Measurements from ENCODE around the gene DISC1. TPM values are rescaled to one million over a fixed set of nuclear protein-coding genes. Genes with fewer than 3 reads are reported as not detected.

Gene DISC1
- total and polyA plus RNA-seq, 2 donors (not counting 1 experiment from before 2014, with no cell fraction given), result 2.0 to 4.3 TPM

DNA sequence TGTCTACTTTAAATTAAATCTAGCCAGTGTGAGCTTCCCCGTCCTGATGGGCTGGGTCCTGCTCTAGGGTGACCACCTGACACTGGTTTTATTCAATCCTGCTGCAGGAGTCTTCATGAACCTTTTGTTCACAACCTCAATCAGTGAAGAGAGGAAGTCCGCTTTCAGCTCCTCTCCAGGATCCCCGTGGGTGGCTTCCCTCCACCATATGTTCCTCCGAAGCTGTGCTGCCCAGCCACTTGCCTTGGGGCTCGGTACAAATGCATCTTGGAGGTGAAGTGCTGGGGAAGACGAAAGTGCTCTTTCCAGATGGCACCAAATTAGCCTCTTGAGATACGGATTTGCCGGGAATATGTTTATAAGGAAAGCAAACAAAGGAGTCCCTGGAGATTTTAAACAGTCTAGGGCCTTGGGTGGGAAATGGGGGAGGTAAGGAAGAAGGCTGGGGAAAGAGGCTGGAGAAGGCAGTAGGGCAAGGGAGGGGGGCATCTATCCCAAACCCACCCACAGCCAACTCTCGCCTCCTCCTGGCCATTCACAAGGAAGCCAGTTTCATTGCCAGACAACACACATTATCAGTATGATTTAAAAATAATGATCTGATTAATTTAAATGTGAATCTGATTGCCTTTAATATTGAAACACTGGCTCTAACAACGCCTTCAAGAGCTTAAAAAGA, 430.8 kb downstream of the DISC1 start:
- no peak for DNase-seq (ENCODE audit: low read depth in 2 of 2)
- no peaks in the 10 kb centered on the region for H3K27me3 ChIP-seq (ENCODE audit: control insufficient read depth, insufficient read depth, low read length)
- H2AFZ ChIP-seq (ENCODE audit: low read length), result no peak overlapping the region
- no peaks in the 10 kb centered on the region for H3K36me3 ChIP-seq (ENCODE audit: control insufficient read depth, insufficient read depth, low read length)
- no peak overlapping the region for H3K9ac ChIP-seq (ENCODE audit: insufficient read depth, low read length)
- H3K79me2 ChIP-seq (ENCODE audit: control insufficient read depth, insufficient read depth, low read length), result no peaks in the 10 kb centered on the region
- TF ChIP-seq CTCF (conservative IDR thresholded peaks at IDR 0.05 in 1 of 2, IDR thresholded peaks at IDR 0.05 in 1 of 2; ENCODE audit: low read depth in 1 of 2, low read length in 2 of 2) (no peak), EZH2 (IDR thresholded peaks at IDR 0.05; ENCODE audit: low read length, missing control alignments) (no peak)
- H4K20me1 ChIP-seq (ENCODE audit: control insufficient read depth, extremely low read depth, insufficient read depth, low read length), result no peaks in the 10 kb centered on the region
- no peak overlapping the region for H3K4me2 ChIP-seq (ENCODE audit: extremely low read depth, insufficient read depth, low read length)
- no peak overlapping the region for H3K27ac ChIP-seq (ENCODE audit: insufficient read depth, low read length)
- H3K9me3 ChIP-seq (ENCODE audit: control insufficient read depth, insufficient read depth, low read depth, low read length), result no peaks in the 10 kb centered on the region
- H3K4me3 ChIP-seq (replicated peaks in 1 of 4; ENCODE audit: control extremely low read depth in 1 of 4, insufficient read depth in 1 of 4, low read depth in 3 of 4, low read length in 4 of 4), result no peak overlapping the region
- H3K4me1 ChIP-seq (ENCODE audit: control insufficient read depth, extremely low read depth, insufficient read depth, low read length), result no peaks in the 10 kb centered on the region

DNA sequence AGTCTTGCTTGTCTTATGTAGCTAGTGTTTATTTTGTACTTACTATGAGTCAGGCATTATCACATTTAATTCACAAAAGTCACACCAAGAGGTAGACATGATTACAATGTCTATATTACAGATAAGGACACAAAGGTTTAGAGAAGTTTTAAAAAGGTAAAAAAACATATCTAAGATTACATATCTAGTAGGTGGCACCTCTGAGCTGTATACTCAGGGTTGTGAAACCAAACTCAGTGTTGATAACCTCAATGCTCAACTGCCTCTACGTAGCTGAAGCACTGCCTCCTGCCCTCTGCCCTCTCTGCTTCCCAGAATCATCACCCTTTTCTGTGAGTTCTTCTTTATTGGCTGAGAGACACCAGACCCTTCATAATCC, 431.3 kb downstream of the DISC1 start:
- Histone ChIP-seq H3K27ac (ENCODE audit: insufficient read depth, low read length) (no peak overlapping the region), H3K4me1 (ENCODE audit: control insufficient read depth, extremely low read depth, insufficient read depth, low read length) (no peaks in the 10 kb centered on the region), H3K79me2 (ENCODE audit: control insufficient read depth, insufficient read depth, low read length) (no peaks in the 10 kb centered on the region), H3K4me3 (replicated peaks in 1 of 4; ENCODE audit: control extremely low read depth in 1 of 4, insufficient read depth in 1 of 4, low read depth in 3 of 4, low read length in 4 of 4) (no peak overlapping the region), H3K27me3 (ENCODE audit: control insufficient read depth, insufficient read depth, low read length) (no peaks in the 10 kb centered on the region), H3K9me3 (ENCODE audit: control insufficient read depth, insufficient read depth, low read depth, low read length) (no peaks in the 10 kb centered on the region), H3K9ac (ENCODE audit: insufficient read depth, low read length) (no peak overlapping the region), H2AFZ (ENCODE audit: low read length) (no peak overlapping the region), H4K20me1 (ENCODE audit: control insufficient read depth, extremely low read depth, insufficient read depth, low read length) (no peaks in the 10 kb centered on the region), H3K4me2 (ENCODE audit: extremely low read depth, insufficient read depth, low read length) (no peak overlapping the region), H3K36me3 (ENCODE audit: control insufficient read depth, insufficient read depth, low read length) (no peaks in the 10 kb centered on the region)
- TF ChIP-seq CTCF (conservative IDR thresholded peaks at IDR 0.05 in 1 of 2, IDR thresholded peaks at IDR 0.05 in 1 of 2; ENCODE audit: low read depth in 1 of 2, low read length in 2 of 2) (no peak), EZH2 (IDR thresholded peaks at IDR 0.05; ENCODE audit: low read length, missing control alignments) (no peak)
- no peak for DNase-seq (ENCODE audit: low read depth in 2 of 2)

DNA sequence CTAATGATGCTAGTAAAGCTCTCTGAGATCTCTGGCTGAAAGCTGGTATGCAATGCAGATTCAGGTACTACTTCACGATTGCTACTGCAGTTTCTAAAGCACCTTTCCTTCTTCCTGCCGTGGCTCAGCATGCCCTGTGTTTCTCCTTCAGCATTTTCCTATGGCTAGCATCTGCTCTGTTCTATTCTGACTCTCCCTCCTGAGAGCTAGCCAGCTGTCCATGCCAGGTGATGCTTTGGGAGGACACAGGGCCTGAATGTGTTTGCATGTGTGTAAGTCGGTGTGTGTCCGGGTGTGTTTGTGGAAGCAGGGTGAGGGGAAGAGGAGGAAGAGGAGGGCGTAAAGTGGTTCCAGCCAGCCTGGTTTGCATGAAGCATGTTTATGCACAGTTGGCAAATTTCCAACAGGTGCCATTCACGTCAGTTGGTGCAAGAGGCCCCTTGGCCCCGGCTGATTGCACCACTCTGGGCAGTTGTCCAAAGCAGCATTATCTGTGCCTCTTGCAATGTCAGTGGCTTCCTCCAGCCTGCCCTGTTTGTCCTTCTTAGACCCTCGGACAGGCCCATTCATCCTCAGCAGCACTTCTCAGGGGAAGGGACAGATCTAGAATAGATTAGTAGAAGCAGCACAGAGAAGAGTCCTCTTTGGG, 433.3 kb downstream of the DISC1 start:
- H3K9ac ChIP-seq (ENCODE audit: insufficient read depth, low read length), result no peak overlapping the region
- no peak for TF ChIP-seq CTCF (conservative IDR thresholded peaks at IDR 0.05 in 1 of 2, IDR thresholded peaks at IDR 0.05 in 1 of 2; ENCODE audit: low read depth in 1 of 2, low read length in 2 of 2)
- TF ChIP-seq EZH2 (IDR thresholded peaks at IDR 0.05; ENCODE audit: low read length, missing control alignments), result no peak
- no peak overlapping the region for H3K4me3 ChIP-seq (replicated peaks in 1 of 4; ENCODE audit: control extremely low read depth in 1 of 4, insufficient read depth in 1 of 4, low read depth in 3 of 4, low read length in 4 of 4)
- no peaks in the 10 kb centered on the region for H3K9me3 ChIP-seq (ENCODE audit: control insufficient read depth, insufficient read depth, low read depth, low read length)
- H3K4me1 ChIP-seq (ENCODE audit: control insufficient read depth, extremely low read depth, insufficient read depth, low read length), result no peaks in the 10 kb centered on the region
- no peaks in the 10 kb centered on the region for H3K36me3 ChIP-seq (ENCODE audit: control insufficient read depth, insufficient read depth, low read length)
- H3K79me2 ChIP-seq (ENCODE audit: control insufficient read depth, insufficient read depth, low read length), result no peaks in the 10 kb centered on the region
- no peaks in the 10 kb centered on the region for H4K20me1 ChIP-seq (ENCODE audit: control insufficient read depth, extremely low read depth, insufficient read depth, low read length)
- no peak overlapping the region for H3K27ac ChIP-seq (ENCODE audit: insufficient read depth, low read length)
- no peak overlapping the region for H3K4me2 ChIP-seq (ENCODE audit: extremely low read depth, insufficient read depth, low read length)
- H3K27me3 ChIP-seq (ENCODE audit: control insufficient read depth, insufficient read depth, low read length), result no peaks in the 10 kb centered on the region
- H2AFZ ChIP-seq (ENCODE audit: low read length), result no peak overlapping the region
- DNase-seq (ENCODE audit: low read depth in 2 of 2), result no peak

Measured in fibroblast of lung (primary cell).